Cardiac fibroblast (primary cell): Measurements from ENCODE around the gene MSL3B.
A peak's percentile ranks its signal among the peaks of the same experiment; 100 is the strongest.

Experiments used
- DNase-seq, 2 donors: peaks; one replicate each; pipeline versions ENCODE4 v3.0.0 to v3.0.0-alpha.2; 2010; ENCODE audit warnings: low read depth in 2 of 2
- H3K4me3 ChIP-seq, 2 donors: replicated peaks in 1 of 2; 1 replicate in 1 of 2; 2 replicates in 1 of 2; pipeline ENCODE4 v1.5.1; 2011; ENCODE audit warnings: low read depth in 2 of 2, low read length in 2 of 2, mild to moderate bottlenecking in 2 of 2, moderate library complexity in 1 of 2
- CTCF ChIP-seq: IDR thresholded peaks from one replicate; pipeline ENCODE4 v1.5.1; 2011; ENCODE audit warnings: low read depth, mild to moderate bottlenecking, low read length, inconsistent platforms

The MSL3B gene

GRCh38 chr2:233865838-233866237, 2.3 kb downstream of the MSL3B start:
- H3K4me3 ChIP-seq, result no peak overlapping the region
- no peak for DNase-seq
- TF ChIP-seq CTCF, result peak; percentile 19

DNA sequence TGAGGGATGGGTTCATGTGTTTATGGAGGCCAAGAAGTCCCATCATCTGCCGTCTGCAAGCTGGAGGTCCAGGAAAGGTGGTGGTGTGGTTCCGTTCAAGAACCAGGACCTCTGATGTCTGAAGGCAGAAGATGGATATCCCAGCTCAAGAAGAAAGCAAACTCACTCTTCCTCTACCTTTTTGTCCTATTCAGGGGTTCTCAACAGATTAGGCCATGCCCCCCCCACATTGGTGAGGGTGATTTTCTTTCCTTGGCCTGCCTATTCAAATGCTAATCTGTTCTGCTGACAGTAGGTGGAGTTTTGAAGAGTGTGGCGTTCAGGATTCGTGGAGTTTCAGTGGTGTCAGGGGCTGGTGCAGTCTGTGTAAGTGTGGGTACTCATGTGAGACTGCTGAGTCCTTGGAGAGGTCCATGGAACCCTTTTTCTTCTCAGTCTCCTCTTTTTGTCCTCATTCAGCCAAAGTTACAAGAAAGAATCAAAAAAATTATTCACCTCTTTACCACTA, 5.9 kb downstream of the MSL3B start:
- no peak for DNase-seq
- H3K4me3 ChIP-seq, result no peak overlapping the region
- TF ChIP-seq CTCF, result no peak

DNA sequence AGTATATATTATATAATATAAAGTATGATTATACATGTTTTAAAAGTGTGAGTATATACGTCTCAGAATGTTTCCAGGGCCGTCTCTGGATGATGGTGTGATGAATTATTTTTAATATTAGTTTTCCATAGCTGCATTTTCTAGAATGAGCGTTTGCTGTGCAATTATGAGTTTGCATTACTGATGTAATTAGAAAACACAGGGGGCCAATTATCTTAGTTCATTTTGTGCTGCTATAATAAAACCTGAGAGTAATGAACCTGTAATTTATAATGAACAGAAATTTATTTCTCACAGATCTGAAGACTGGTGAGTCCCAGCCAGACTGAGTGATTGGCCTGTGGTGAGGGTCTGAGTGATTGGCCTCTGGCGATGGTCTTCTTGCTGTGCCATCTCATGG, 9.9 kb downstream of the MSL3B start:
- no peak for DNase-seq
- no peak overlapping the region for H3K4me3 ChIP-seq
- no peak for TF ChIP-seq CTCF

DNA sequence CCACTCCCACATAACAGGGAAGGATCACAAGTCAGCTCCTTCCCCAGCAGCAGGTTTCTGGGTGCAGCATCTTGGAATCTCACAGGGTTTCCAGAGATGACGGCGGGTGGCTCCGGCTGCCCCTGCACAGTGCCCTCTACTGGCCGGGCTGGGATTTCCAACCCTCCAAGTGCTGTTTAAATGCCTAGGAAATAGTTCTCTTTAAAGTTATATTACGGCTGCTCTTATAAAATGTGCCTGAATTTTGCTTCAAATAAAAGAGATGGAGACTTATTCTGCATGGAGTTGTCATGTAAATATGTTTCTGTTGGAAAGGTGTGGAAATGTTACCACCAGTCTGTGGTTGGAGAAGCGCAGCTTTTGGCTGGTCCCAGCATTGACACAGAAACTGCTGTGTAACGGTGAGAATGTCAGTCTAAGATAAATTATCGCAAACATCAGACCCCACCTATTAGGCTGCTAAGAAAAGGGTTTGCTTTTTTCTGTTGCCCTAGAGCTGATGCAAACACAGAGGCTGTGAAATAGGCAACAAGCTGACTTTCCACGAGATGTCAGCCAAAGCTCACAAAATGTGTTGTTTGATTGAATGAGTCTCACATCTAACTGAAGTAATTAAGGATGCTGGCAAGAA, 10.6 kb downstream of the MSL3B start:
- H3K4me3 ChIP-seq, result no peak overlapping the region
- TF ChIP-seq CTCF, result peak; percentile 78
- peak; percentile 26 to 44 for DNase-seq

GRCh38 chr2:233856184-233856583, 12.0 kb downstream of the MSL3B start:
- no peak for TF ChIP-seq CTCF
- no peak for DNase-seq
- no peak overlapping the region for H3K4me3 ChIP-seq

- no peak for DNase-seq
- H3K4me3 ChIP-seq, result no peak overlapping the region
- no peak for TF ChIP-seq CTCF
These were observed 12.8 kb downstream of the MSL3B start for GRCh38 chr2:233855345-233855744.
